HG03442 (cell line): ENCODE measurements around the gene HTR4.
"Not testable (repeated sequence)": the region's sequence is repeated elsewhere in the genome, so short reads cannot be mapped to it uniquely, and the experiment has no call there.

ENCODE experiments used
- ATAC-seq: cut with Tn5 transposase; IDR thresholded peaks from one replicate; pipeline ENCODE4 v1.9.1; 2021; ENCODE audit warnings: mild to moderate bottlenecking, moderate library complexity; ENCODE audit not compliant: unreplicated experiment

The HTR4 gene

GRCh38 chr5:148653836-148654781 lies at the start of gene HTR4:
Gene HTR4, minus strand, starts transcription at chr5:148654527. Its CDS starts 17,513 bp downstream, at chr5:148637014.
- ATAC-seq, result no peak

- ATAC-seq, result no peak
Measured at GRCh38 chr5:148702019-148702596, 47.8 kb upstream of the HTR4 start.

- ATAC-seq, result no peak
Measured at GRCh38 chr5:148699028-148699427, 44.7 kb upstream of the HTR4 start.

- ATAC-seq, result no peak
Measured at GRCh38 chr5:148697809-148698196, 43.5 kb upstream of the HTR4 start.

- ATAC-seq, result no peak
Measured at GRCh38 chr5:148697180-148697808, 43.0 kb upstream of the HTR4 start.

GRCh38 chr5:148696187-148697036 lies 42.1 kb upstream of the HTR4 start:
- no peak for ATAC-seq

GRCh38 chr5:148690945-148691344 lies 36.6 kb upstream of the HTR4 start:
- ATAC-seq, result no peak

GRCh38 chr5:148688787-148689186 lies 34.5 kb upstream of the HTR4 start:
- no peak for ATAC-seq

GRCh38 chr5:148687871-148688270 lies 33.5 kb upstream of the HTR4 start:
- ATAC-seq, result no peak

- ATAC-seq, result peak; percentile 96
Measured at GRCh38 chr5:148687427-148687826, 33.1 kb upstream of the HTR4 start.

- ATAC-seq, result no peak
Measured at GRCh38 chr5:148686660-148687059, 32.3 kb upstream of the HTR4 start.

GRCh38 chr5:148685520-148686134 lies 31.3 kb upstream of the HTR4 start:
- no peak for ATAC-seq

GRCh38 chr5:148684528-148684927 lies 30.2 kb upstream of the HTR4 start:
- no peak for ATAC-seq

GRCh38 chr5:148683651-148684050 lies 29.3 kb upstream of the HTR4 start:
- no peak for ATAC-seq

GRCh38 chr5:148682058-148683026 lies 28.0 kb upstream of the HTR4 start:
- ATAC-seq, result no peak

- ATAC-seq, result no peak
Measured at GRCh38 chr5:148681157-148682057, 27.1 kb upstream of the HTR4 start.

GRCh38 chr5:148673704-148674103 lies 19.4 kb upstream of the HTR4 start:
- ATAC-seq, result not testable (repeated sequence)

GRCh38 chr5:148666353-148666752 lies 12.0 kb upstream of the HTR4 start:
- no peak for ATAC-seq
